Neural cell (in vitro differentiated cells): Measurements from ENCODE around the gene PLEKHA7. TPM values are rescaled to one million over a fixed set of nuclear protein-coding genes. Genes with fewer than 3 reads are reported as not detected.

ENCODE experiments used
- H2AFZ ChIP-seq: fragments of 200-600, 300-800 bp; sonication (generic), shearing (Covaris generic); 2 replicates; pipeline ENCODE4 v1.6.0; 2014; ENCODE audit warnings: low read depth, mild to moderate bottlenecking, antibody characterized with exemption, low read length, moderate library complexity
- H3F3A ChIP-seq: fragments of 200-600 bp; shearing (Covaris generic); 2 replicates; pipeline ENCODE4 v1.6.1; 2016; ENCODE audit warnings: mild to moderate bottlenecking, moderate library complexity, mixed read lengths, antibody characterized with exemption, low read length; ENCODE audit not compliant: insufficient read depth, poor library complexity, severe bottlenecking
- H3K27ac ChIP-seq: fragments of 200-600, 300-800 bp; sonication (generic), shearing (Covaris generic); 2 replicates; pipeline ENCODE4 v1.5.1; 2014; ENCODE audit warnings: mild to moderate bottlenecking, low read length, moderate library complexity
- H3K27me3 ChIP-seq: fragments of 300-800, 200-600 bp; sonication (generic), shearing (Covaris generic); 2 replicates; pipeline ENCODE4 v1.6.0; 2014; ENCODE audit warnings: mild to moderate bottlenecking, low read depth, low read length, moderate library complexity; ENCODE audit not compliant: insufficient read depth
- H3K36me3 ChIP-seq: fragments of 300-800, 200-600 bp; sonication (generic), shearing (Covaris generic); 2 replicates; pipeline ENCODE4 v1.5.1; 2014; ENCODE audit warnings: mild to moderate bottlenecking, antibody characterized with exemption, low read length, moderate library complexity; ENCODE audit not compliant: insufficient read depth
- H3K4me2 ChIP-seq: fragments of 300-800, 200-600 bp; sonication (generic), shearing (Covaris generic); 2 replicates; pipeline ENCODE4 v1.6.0; 2014; ENCODE audit warnings: mild to moderate bottlenecking, low read length
- H3K4me3 ChIP-seq: fragments of 300-800, 200-600 bp; sonication (generic), shearing (Covaris generic); 2 replicates; pipeline ENCODE4 v1.5.1; 2014; ENCODE audit warnings: mild to moderate bottlenecking, low read length, moderate library complexity
- H3K79me2 ChIP-seq: fragments of 200-600 bp; shearing (Covaris generic); replicated peaks from 2 replicates; pipeline ENCODE4 v1.6.0; 2014; ENCODE audit warnings: mild to moderate bottlenecking, low read length, moderate library complexity; ENCODE audit not compliant: insufficient read depth
- H3K9ac ChIP-seq: fragments of 300-800, 200-600 bp; sonication (generic), shearing (Covaris generic); 2 replicates; pipeline ENCODE4 v1.6.1; 2016; ENCODE audit warnings: mild to moderate bottlenecking, low read length, mixed read lengths
- H3K9me2 ChIP-seq: fragments of 200-600 bp; shearing (Covaris generic); 2 replicates; pipeline ENCODE4 v1.6.1; 2016; ENCODE audit warnings: mild to moderate bottlenecking, low read length, mixed read lengths; ENCODE audit not compliant: insufficient read depth
- H3K9me3 ChIP-seq: fragments of 200-600, 300-800 bp; sonication (generic), shearing (Covaris generic); 2 replicates; pipeline ENCODE4 v1.6.1; 2016; ENCODE audit warnings: mild to moderate bottlenecking, mixed run types, low read length, moderate library complexity, mixed read lengths
- H4K20me1 ChIP-seq: fragments of 200-600 bp; shearing (Covaris generic); 2 replicates; pipeline ENCODE4 v1.6.1; 2016; ENCODE audit warnings: mild to moderate bottlenecking, mixed run types; ENCODE audit not compliant: insufficient read depth
- EP300 ChIP-seq: fragments of 450-650 bp; conservative IDR thresholded peaks from 2 replicates; pipeline ENCODE4 v1.6.1; 2014; ENCODE audit warnings: antibody characterized with exemption, mild to moderate bottlenecking, moderate library complexity; ENCODE audit not compliant: poor library complexity, severe bottlenecking
- EZH2 ChIP-seq: fragments of 200-600, 300-800 bp; shearing (Covaris generic), sonication (generic); IDR thresholded peaks from 2 replicates; pipeline ENCODE4 v1.6.1; 2014; ENCODE audit warnings: antibody characterized with exemption, low read length, borderline replicate concordance, mild to moderate bottlenecking; ENCODE audit not compliant: insufficient read depth, poor library complexity, severe bottlenecking
- MXI1 ChIP-seq: fragments of 450-650 bp; conservative IDR thresholded peaks from 2 replicates; pipeline ENCODE4 v1.6.1; 2014; ENCODE audit warnings: antibody characterized with exemption, mild to moderate bottlenecking; ENCODE audit not compliant: poor library complexity, severe bottlenecking
- POLR2AphosphoS5 ChIP-seq: IDR thresholded peaks from 2 replicates; pipeline ENCODE4 v1.6.1; 2012
- RAD21 ChIP-seq: fragments of 450-650 bp; conservative IDR thresholded peaks from 2 replicates; pipeline ENCODE4 v1.6.1; 2014; ENCODE audit warnings: antibody characterized with exemption, mild to moderate bottlenecking, moderate library complexity
- SMC3 ChIP-seq: fragments of 450-650 bp; conservative IDR thresholded peaks from 2 replicates; pipeline ENCODE4 v1.6.1; 2014; ENCODE audit warnings: antibody characterized with exemption, mild to moderate bottlenecking, moderate library complexity; ENCODE audit not compliant: poor library complexity
- TAF1 ChIP-seq: IDR thresholded peaks from 2 replicates; pipeline ENCODE4 v1.6.1; 2012; ENCODE audit warnings: low read depth
- polyA plus RNA-seq: library from polyadenylated mRNA; depleted of rRNA; stranded (reverse); fragments of >200 nt; gene quantifications from 2 replicates; pipeline ENCODE4 v1.2.3, GENCODE V29; 2014
- TF ChIP-seq, protein P1 (sequence below): fragments of 450-650 bp; IDR thresholded peaks from 2 replicates; pipeline ENCODE4 v1.5.1; 2014; ENCODE audit warnings: antibody characterized with exemption, mild to moderate bottlenecking, moderate library complexity; ENCODE audit not compliant: poor library complexity, severe bottlenecking
- TF ChIP-seq, protein P2 (sequence below): IDR thresholded peaks from 2 replicates; pipeline ENCODE4 v1.6.1; 2012; ENCODE audit warnings: borderline replicate concordance

The PLEKHA7 gene
- polyA plus RNA-seq, 1 donor from 2014 or later = 45.7 TPM

DNA sequence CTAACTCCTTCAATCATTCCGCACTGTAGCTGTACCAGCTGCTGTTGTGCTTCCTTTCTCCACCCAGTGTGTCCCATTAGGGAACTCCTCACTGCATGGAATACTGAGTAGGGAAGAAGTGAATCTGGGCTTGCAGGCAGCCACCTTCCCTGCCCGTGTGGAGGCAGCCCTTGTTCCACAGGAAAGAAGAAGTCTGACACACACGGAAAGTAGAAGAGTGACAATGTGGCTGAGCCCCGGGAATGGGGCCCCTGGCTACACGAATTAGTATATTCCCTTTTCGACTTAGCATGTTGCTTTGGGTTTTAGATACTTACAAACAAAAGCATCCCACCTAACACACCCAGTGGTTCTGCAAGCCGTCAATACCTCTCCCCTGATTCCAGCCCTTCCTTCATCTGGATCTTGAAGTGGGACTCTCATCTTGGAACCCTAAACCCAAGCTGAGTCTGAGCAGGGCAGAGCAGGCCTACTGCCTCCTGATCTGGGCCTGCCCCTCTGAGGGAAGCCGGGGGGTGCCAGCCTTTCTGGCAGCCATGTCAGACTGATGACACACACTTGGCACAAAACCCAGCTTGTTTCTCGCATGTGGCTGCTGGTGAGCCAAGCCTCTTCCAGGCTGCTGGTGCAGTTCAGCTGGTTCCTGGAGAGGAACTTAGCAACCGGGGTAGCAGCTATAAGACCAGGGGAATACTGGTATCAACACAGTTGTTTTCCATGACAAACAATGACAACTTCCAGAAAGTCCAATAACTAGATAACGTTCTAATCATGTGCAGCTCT is 204.1 kb downstream of the PLEKHA7 start (continued):
- TF ChIP-seq EZH2 (no peak), POLR2AphosphoS5 (no peak)

DNA sequence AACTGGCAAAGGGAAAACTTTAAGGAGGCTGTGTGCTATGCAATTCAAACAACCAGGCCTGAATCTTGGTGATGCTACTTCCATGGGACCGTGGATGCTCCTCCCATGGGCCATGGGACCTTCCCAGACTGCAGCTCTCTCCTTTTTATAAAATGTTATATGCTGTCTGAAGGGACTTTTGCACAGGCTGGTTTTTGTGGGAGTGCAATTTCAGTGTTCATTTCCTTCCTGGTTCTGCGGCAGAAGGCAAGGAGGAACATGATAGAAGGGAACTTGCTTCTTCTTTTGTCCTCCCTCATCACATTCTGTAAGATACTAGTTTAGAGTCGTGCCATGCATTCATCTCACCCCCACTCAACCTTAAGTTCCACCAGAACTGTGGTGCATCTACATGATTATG is 206.9 kb downstream of the PLEKHA7 start:
- no peaks in the 10 kb centered on the region for H3K27me3 ChIP-seq
- no peaks in the 10 kb centered on the region for H4K20me1 ChIP-seq
- no peak overlapping the region for H3K9ac ChIP-seq
- no peak overlapping the region for H3K4me2 ChIP-seq
- no peaks in the 10 kb centered on the region for H3K9me3 ChIP-seq
- H3K27ac ChIP-seq = no peak overlapping the region
- TF ChIP-seq, protein P1, sequence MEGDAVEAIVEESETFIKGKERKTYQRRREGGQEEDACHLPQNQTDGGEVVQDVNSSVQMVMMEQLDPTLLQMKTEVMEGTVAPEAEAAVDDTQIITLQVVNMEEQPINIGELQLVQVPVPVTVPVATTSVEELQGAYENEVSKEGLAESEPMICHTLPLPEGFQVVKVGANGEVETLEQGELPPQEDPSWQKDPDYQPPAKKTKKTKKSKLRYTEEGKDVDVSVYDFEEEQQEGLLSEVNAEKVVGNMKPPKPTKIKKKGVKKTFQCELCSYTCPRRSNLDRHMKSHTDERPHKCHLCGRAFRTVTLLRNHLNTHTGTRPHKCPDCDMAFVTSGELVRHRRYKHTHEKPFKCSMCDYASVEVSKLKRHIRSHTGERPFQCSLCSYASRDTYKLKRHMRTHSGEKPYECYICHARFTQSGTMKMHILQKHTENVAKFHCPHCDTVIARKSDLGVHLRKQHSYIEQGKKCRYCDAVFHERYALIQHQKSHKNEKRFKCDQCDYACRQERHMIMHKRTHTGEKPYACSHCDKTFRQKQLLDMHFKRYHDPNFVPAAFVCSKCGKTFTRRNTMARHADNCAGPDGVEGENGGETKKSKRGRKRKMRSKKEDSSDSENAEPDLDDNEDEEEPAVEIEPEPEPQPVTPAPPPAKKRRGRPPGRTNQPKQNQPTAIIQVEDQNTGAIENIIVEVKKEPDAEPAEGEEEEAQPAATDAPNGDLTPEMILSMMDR = no peak
- TF ChIP-seq, protein P2, sequence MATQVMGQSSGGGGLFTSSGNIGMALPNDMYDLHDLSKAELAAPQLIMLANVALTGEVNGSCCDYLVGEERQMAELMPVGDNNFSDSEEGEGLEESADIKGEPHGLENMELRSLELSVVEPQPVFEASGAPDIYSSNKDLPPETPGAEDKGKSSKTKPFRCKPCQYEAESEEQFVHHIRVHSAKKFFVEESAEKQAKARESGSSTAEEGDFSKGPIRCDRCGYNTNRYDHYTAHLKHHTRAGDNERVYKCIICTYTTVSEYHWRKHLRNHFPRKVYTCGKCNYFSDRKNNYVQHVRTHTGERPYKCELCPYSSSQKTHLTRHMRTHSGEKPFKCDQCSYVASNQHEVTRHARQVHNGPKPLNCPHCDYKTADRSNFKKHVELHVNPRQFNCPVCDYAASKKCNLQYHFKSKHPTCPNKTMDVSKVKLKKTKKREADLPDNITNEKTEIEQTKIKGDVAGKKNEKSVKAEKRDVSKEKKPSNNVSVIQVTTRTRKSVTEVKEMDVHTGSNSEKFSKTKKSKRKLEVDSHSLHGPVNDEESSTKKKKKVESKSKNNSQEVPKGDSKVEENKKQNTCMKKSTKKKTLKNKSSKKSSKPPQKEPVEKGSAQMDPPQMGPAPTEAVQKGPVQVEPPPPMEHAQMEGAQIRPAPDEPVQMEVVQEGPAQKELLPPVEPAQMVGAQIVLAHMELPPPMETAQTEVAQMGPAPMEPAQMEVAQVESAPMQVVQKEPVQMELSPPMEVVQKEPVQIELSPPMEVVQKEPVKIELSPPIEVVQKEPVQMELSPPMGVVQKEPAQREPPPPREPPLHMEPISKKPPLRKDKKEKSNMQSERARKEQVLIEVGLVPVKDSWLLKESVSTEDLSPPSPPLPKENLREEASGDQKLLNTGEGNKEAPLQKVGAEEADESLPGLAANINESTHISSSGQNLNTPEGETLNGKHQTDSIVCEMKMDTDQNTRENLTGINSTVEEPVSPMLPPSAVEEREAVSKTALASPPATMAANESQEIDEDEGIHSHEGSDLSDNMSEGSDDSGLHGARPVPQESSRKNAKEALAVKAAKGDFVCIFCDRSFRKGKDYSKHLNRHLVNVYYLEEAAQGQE = no peak
- TF ChIP-seq EZH2 (no peak), EP300 (no peak), TAF1 (no peak), POLR2AphosphoS5 (no peak), SMC3 (no peak), MXI1 (no peak), RAD21 (no peak)
- H3K9me2 ChIP-seq = no peaks in the 10 kb centered on the region
- no peaks in the 10 kb centered on the region for H3F3A ChIP-seq
- H3K4me3 ChIP-seq = no peak overlapping the region
- no peak overlapping the region for H2AFZ ChIP-seq
- no peaks in the 10 kb centered on the region for H3K79me2 ChIP-seq
- no peaks in the 10 kb centered on the region for H3K36me3 ChIP-seq

DNA sequence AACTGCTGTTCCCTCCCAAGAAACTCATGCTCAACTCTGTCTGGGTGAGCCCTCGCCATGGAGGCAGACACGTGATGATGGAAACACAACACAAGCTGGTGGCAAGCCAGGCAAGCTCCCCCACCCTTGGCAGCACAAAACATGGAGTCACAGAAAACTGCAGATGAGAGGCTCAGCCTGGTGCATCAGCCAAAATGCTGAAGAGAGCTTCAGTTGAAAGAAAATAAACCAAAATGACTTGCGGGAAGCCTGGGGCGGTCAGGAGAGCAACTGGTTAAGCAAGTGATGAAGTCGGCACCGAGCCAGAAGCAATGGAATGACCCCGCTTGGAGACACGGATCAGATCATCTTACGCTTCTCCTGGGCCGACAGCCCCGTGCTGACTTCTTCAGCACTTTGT is 207.4 kb downstream of the PLEKHA7 start:
- TF ChIP-seq RAD21 = no peak
- no peak for TF ChIP-seq TAF1
- TF ChIP-seq, protein P2 = no peak
- TF ChIP-seq EZH2 = no peak
- TF ChIP-seq MXI1 = no peak
- TF ChIP-seq, protein P1 = no peak
- no peak for TF ChIP-seq SMC3
- H2AFZ ChIP-seq = no peak overlapping the region

More for the DNA sequence above, 207.4 kb downstream of the PLEKHA7 start:
- Histone ChIP-seq H3K9ac (no peak overlapping the region), H4K20me1 (no peaks in the 10 kb centered on the region), H3K27me3 (no peaks in the 10 kb centered on the region), H3F3A (no peaks in the 10 kb centered on the region), H3K79me2 (no peaks in the 10 kb centered on the region), H3K36me3 (no peaks in the 10 kb centered on the region), H3K9me2 (no peaks in the 10 kb centered on the region), H3K4me2 (no peak overlapping the region), H3K4me3 (no peak overlapping the region), H3K9me3 (no peaks in the 10 kb centered on the region), H3K27ac (no peak overlapping the region)
